WTC11 (cell line): ENCODE results near the gene XPO6. TPM values are rescaled to one million over a fixed set of nuclear protein-coding genes. Genes with fewer than 3 reads are reported as not detected.

Experiments
- ATAC-seq: fragments of 200-7000 bp; cut with Tn5 transposase; 2 replicates; pipeline ENCODE4 v1.10.0; 2021; ENCODE audit warnings: mild to moderate bottlenecking, moderate library complexity
- CTCF ChIA-PET: fragments of 300-600 bp; sonication (Branson Sonifier 250); formaldehyde crosslinking; loops from one replicate; lab custom pipeline; 2021; ENCODE audit warnings: antibody characterized with exemption; lab: Charles Lee
- POLR2A ChIA-PET: fragments of 350-600 bp; sonication (Branson Sonifier 250); formaldehyde crosslinking; loops from one replicate; lab custom pipeline; 2021; ENCODE audit warnings: antibody characterized with exemption; lab: Charles Lee
- DNase-seq: peaks from one replicate; pipeline ENCODE4 v3.0.0; 2021; ENCODE audit warnings: low spot score
- H3K27ac Mint-ChIP-seq: 2 replicates; pipeline ENCODE4 v1.8.0; 2021; ENCODE audit warnings: mixed read lengths
- H3K27me3 Mint-ChIP-seq: 2 replicates; pipeline ENCODE4 v1.8.0; 2021; ENCODE audit warnings: low read depth, mild to moderate bottlenecking, moderate library complexity, mixed read lengths
- H3K36me3 Mint-ChIP-seq: 2 replicates; pipeline ENCODE4 v1.8.0; 2021; ENCODE audit warnings: mixed read lengths
- H3K4me1 Mint-ChIP-seq: 2 replicates; pipeline ENCODE4 v1.8.0; 2022; ENCODE audit warnings: mixed read lengths
- H3K4me3 Mint-ChIP-seq: 2 replicates; pipeline ENCODE4 v1.8.0; 2021; ENCODE audit warnings: mild to moderate bottlenecking, moderate library complexity, mixed read lengths
- H3K9me3 Mint-ChIP-seq: 2 replicates; pipeline ENCODE4 v1.8.0; 2021; ENCODE audit warnings: mixed read lengths
- ATF1 ChIP-seq: sonication (generic); formaldehyde crosslinking; IDR thresholded peaks from 2 replicates; pipeline ENCODE4 v1.8.1; 2023; ENCODE audit warnings: mild to moderate bottlenecking, moderate library complexity, missing genetic modification reagents
- CREB1 ChIP-seq: sonication (generic); formaldehyde crosslinking; IDR thresholded peaks from 2 replicates; pipeline ENCODE4 v1.8.0; 2023; ENCODE audit warnings: mild to moderate bottlenecking, missing genetic modification reagents
- CREM ChIP-seq: sonication (generic); formaldehyde crosslinking; IDR thresholded peaks from 2 replicates; pipeline ENCODE4 v1.8.1; 2022; ENCODE audit warnings: mild to moderate bottlenecking, missing genetic modification reagents, moderate library complexity
- EMX1 ChIP-seq: fragments of 250-450 bp; sonication (Bioruptor Pico); IDR thresholded peaks from 2 replicates; pipeline ENCODE4 v1.8.0; 2021; ENCODE audit warnings: mild to moderate bottlenecking
- FOXP1 ChIP-seq: sonication (generic); formaldehyde crosslinking; IDR thresholded peaks from 2 replicates; pipeline ENCODE4 v1.8.0; 2022; ENCODE audit warnings: missing genetic modification reagents, mild to moderate bottlenecking, moderate library complexity, borderline replicate concordance
- GABPB1 ChIP-seq: sonication (generic); formaldehyde crosslinking; IDR thresholded peaks from 2 replicates; pipeline ENCODE4 v1.8.1; 2023; ENCODE audit warnings: mild to moderate bottlenecking, missing genetic modification reagents
- GRHL2 ChIP-seq: fragments of 250-450 bp; sonication (Bioruptor Pico); IDR thresholded peaks from 2 replicates; pipeline ENCODE4 v1.8.0; 2022; ENCODE audit warnings: mild to moderate bottlenecking, moderate library complexity; ENCODE audit not compliant: insufficient replicate concordance, severe bottlenecking
- HMGA2 ChIP-seq: fragments of 250-450 bp; sonication (Bioruptor Pico); IDR thresholded peaks from 2 replicates; pipeline ENCODE4 v1.4.0; 2021; ENCODE audit warnings: mild to moderate bottlenecking, moderate library complexity
- JUN ChIP-seq: sonication (generic); formaldehyde crosslinking; IDR thresholded peaks from 2 replicates; pipeline ENCODE4 v1.8.0; 2023; ENCODE audit warnings: mild to moderate bottlenecking, missing genetic modification reagents
- KAT7 ChIP-seq: sonication (generic); formaldehyde crosslinking; IDR thresholded peaks from 2 replicates; pipeline ENCODE4 v1.8.1; 2023; ENCODE audit warnings: missing genetic modification reagents, mild to moderate bottlenecking, borderline replicate concordance
- NFYB ChIP-seq: sonication (generic); formaldehyde crosslinking; conservative IDR thresholded peaks from 2 replicates; pipeline ENCODE4 v1.8.0; 2022; ENCODE audit warnings: low read depth, missing genetic modification reagents
- NR1H2 ChIP-seq: sonication (generic); formaldehyde crosslinking; IDR thresholded peaks from 2 replicates; pipeline ENCODE4 v1.9.0; 2021; ENCODE audit warnings: mild to moderate bottlenecking, moderate library complexity, missing genetic modification reagents
- RELA ChIP-seq: sonication (generic); formaldehyde crosslinking; IDR thresholded peaks from 2 replicates; pipeline ENCODE4 v1.8.1; 2022; ENCODE audit warnings: missing genetic modification reagents, mild to moderate bottlenecking, borderline replicate concordance
- SOX15 ChIP-seq: fragments of 250-450 bp; sonication (Bioruptor Pico); IDR thresholded peaks from 2 replicates; pipeline ENCODE4 v1.9.0; 2021; ENCODE audit warnings: mild to moderate bottlenecking
- ZNF263 ChIP-seq: sonication (generic); formaldehyde crosslinking; IDR thresholded peaks from 2 replicates; pipeline ENCODE4 v1.8.1; 2022; ENCODE audit warnings: low read depth, mild to moderate bottlenecking, moderate library complexity, missing genetic modification reagents
- total RNA-seq: library from RNA; stranded (reverse); gene quantifications from 3 replicates; pipeline ENCODE4 v1.2.3, GENCODE V29; 2021
- TF ChIP-seq, protein P1 (sequence below): fragments of 200-600 bp; IDR thresholded peaks from 2 replicates; pipeline ENCODE4 v1.8.0; 2022; ENCODE audit warnings: antibody characterized with exemption
- TF ChIP-seq, protein P2 (sequence below): sonication (generic); formaldehyde crosslinking; IDR thresholded peaks from 2 replicates; pipeline ENCODE4 v1.8.1; 2022; ENCODE audit warnings: low read depth, mild to moderate bottlenecking, moderate library complexity, missing genetic modification reagents, borderline replicate concordance
- TF ChIP-seq, protein P3 (sequence below): sonication (generic); formaldehyde crosslinking; IDR thresholded peaks from 2 replicates; pipeline ENCODE4 v1.8.0; 2022; ENCODE audit warnings: mild to moderate bottlenecking, missing genetic modification reagents
- TF ChIP-seq, protein P4 (sequence below): sonication (generic); formaldehyde crosslinking; IDR thresholded peaks from 2 replicates; pipeline ENCODE4 v1.8.1; 2023; ENCODE audit warnings: mild to moderate bottlenecking, moderate library complexity, missing genetic modification reagents
- TF ChIP-seq, protein P5 (sequence below): fragments of 250-450 bp; sonication (Bioruptor Pico); IDR thresholded peaks from 2 replicates; pipeline ENCODE4 v1.9.0; 2021; ENCODE audit warnings: mild to moderate bottlenecking

XPO6 gene
- total RNA-seq, 1 experiment from 2014 or later, result 160 TPM

DNA sequence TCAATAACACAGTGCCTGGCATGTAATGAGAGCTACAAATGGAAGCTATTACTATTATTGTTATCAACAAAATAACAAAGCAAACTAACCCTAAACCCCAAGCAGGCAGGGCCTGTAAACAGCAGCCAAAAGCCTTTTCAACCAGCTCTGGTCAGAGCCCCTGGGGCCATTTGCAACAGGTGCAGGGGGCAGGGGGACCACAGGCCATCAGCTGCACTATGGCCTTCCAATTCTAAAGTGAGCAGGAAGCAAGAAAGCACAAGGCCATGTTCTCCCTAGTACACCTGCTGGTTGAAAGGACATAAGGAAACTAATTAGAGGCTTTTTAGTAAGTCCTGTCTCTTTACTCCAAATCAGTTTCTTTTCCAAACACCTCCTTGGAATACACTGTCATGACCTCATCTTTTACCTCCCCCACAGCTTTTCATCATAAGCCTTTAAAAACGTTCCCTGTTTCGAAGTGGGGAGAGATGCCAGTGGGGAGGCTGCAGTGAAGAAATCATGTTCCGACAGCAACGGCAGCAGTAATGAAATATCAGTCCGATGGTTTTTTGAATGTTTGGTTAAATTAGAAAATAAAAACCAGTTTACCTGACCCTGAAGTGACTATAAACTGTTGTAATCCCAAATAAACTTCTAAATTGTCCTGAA is 79.9 kb downstream of the XPO6 start (continued):
- no peak for TF ChIP-seq EMX1

DNA sequence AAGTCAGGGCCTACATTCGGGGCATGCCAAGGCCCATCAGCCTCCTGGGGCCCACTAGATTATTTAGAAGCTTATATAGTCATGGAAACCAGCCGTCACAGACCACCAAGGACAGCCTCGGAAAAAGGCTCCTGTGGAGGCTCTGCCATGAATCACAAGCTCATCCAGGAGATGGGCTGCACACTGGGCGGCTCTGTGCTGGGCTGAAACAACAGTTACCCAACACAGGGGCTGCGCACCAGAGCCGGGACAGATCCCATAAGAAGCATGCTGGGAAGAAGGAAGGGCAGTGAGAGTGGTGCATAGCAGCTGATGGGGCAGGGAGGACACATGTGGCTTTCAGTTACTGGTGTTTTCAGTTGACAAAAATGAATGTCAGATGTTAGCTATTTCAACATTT is 80.6 kb downstream of the XPO6 start:
- H3K36me3 Mint-ChIP-seq, result peaks cover 76% of the 10 kb centered on the region
- no peaks in the 10 kb centered on the region for H3K27me3 Mint-ChIP-seq
- H3K4me1 Mint-ChIP-seq, result peaks cover 10% of the 10 kb centered on the region
- ChIA-PET CTCF (no interaction called here), POLR2A (no interaction called here)
- no peak overlapping the region for H3K4me3 Mint-ChIP-seq
- DNase-seq (no peak), ATAC-seq (no peak)
- H3K9me3 Mint-ChIP-seq, result no peaks in the 10 kb centered on the region
- TF ChIP-seq SOX15 (CRISPR knock-in tag) (no peak), KAT7 (CRISPR knock-in tag) (no peak), CREM (no peak), GABPB1 (no peak), JUN (CRISPR knock-in tag) (no peak), NFYB (CRISPR knock-in tag) (no peak), ZNF263 (CRISPR knock-in tag) (no peak), NR1H2 (CRISPR knock-in tag) (no peak), FOXP1 (no peak), RELA (CRISPR knock-in tag) (no peak), CREB1 (CRISPR knock-in tag) (no peak), ATF1 (no peak), HMGA2 (no peak)
- TF ChIP-seq, protein P1, sequence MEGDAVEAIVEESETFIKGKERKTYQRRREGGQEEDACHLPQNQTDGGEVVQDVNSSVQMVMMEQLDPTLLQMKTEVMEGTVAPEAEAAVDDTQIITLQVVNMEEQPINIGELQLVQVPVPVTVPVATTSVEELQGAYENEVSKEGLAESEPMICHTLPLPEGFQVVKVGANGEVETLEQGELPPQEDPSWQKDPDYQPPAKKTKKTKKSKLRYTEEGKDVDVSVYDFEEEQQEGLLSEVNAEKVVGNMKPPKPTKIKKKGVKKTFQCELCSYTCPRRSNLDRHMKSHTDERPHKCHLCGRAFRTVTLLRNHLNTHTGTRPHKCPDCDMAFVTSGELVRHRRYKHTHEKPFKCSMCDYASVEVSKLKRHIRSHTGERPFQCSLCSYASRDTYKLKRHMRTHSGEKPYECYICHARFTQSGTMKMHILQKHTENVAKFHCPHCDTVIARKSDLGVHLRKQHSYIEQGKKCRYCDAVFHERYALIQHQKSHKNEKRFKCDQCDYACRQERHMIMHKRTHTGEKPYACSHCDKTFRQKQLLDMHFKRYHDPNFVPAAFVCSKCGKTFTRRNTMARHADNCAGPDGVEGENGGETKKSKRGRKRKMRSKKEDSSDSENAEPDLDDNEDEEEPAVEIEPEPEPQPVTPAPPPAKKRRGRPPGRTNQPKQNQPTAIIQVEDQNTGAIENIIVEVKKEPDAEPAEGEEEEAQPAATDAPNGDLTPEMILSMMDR, result no peak
- TF ChIP-seq, protein P2, sequence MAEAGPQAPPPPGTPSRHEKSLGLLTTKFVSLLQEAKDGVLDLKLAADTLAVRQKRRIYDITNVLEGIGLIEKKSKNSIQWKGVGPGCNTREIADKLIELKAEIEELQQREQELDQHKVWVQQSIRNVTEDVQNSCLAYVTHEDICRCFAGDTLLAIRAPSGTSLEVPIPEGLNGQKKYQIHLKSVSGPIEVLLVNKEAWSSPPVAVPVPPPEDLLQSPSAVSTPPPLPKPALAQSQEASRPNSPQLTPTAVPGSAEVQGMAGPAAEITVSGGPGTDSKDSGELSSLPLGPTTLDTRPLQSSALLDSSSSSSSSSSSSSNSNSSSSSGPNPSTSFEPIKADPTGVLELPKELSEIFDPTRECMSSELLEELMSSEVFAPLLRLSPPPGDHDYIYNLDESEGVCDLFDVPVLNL (CRISPR knock-in tag), result no peak
- TF ChIP-seq, protein P3, sequence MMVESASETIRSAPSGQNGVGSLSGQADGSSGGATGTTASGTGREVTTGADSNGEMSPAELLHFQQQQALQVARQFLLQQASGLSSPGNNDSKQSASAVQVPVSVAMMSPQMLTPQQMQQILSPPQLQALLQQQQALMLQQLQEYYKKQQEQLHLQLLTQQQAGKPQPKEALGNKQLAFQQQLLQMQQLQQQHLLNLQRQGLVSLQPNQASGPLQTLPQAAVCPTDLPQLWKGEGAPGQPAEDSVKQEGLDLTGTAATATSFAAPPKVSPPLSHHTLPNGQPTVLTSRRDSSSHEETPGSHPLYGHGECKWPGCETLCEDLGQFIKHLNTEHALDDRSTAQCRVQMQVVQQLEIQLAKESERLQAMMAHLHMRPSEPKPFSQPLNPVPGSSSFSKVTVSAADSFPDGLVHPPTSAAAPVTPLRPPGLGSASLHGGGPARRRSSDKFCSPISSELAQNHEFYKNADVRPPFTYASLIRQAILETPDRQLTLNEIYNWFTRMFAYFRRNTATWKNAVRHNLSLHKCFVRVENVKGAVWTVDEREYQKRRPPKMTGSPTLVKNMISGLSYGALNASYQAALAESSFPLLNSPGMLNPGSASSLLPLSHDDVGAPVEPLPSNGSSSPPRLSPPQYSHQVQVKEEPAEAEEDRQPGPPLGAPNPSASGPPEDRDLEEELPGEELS, result no peak
- peak overlapping the region; percentile 50; the same call in 1 of the 2 replicates for H3K27ac Mint-ChIP-seq

DNA sequence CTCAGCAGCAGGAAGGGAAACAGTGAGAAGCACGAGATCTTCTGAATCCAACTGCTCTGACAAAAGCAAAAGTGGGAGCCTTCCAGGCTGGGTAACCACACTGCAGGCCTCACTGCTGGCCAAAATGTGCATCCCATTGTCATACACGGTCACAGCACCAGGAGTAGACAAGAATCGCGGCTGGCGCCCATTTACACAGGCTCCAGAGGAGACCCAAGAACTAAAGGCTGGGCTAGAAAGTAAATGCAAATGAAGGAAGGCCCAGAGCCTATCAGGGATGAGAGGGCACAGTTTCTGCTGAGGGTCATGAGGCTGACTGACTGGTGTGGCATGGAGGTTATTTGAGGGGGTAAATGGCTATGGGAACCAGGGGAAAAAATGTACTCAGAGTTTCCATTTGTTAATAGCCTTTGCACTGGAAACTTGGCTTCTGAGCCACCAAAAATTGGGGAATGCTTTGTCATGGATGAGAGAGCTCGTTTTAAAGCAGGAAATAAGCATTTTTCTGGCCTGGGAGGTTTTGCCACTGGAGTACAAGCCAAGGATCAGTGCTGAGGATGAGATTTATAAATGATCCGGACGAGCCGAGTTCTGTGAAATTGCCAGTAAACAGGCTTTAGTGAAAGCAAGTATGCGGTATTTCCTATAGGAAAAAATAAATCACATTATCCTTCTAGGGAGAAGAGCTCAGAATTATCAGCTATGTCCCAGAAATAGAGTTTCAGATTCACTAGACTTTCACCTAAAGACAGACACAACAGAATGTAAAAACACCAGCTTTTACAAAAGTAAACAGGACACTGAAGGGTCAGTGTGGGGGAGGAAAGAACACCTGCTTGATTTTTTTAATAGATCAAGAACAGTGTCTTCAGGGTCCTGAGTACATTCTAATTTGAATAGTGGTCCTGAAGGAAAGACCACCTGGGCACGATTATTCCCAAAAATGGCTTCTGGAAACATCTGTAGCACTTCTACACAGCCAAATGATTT is 81.4 kb downstream of the XPO6 start:
- ATAC-seq (peak; percentile 41; the same call in 1 of the 2 replicates), DNase-seq (no peak)
- Mint-ChIP-seq H3K27me3 (no peaks in the 10 kb centered on the region), H3K9me3 (no peaks in the 10 kb centered on the region), H3K4me3 (no peak overlapping the region), H3K27ac (peak overlapping the region; percentile 93), H3K36me3 (peaks cover 79% of the 10 kb centered on the region), H3K4me1 (peaks cover 10% of the 10 kb centered on the region)
- CTCF ChIA-PET, result interaction anchor here (1.6 kb wide), 1 partner anchor 40 kb away, joined by 3 read pairs; no protein-coding TSS in a partner anchor
- POLR2A ChIA-PET, result no interaction called here
- TF ChIP-seq, protein P4, sequence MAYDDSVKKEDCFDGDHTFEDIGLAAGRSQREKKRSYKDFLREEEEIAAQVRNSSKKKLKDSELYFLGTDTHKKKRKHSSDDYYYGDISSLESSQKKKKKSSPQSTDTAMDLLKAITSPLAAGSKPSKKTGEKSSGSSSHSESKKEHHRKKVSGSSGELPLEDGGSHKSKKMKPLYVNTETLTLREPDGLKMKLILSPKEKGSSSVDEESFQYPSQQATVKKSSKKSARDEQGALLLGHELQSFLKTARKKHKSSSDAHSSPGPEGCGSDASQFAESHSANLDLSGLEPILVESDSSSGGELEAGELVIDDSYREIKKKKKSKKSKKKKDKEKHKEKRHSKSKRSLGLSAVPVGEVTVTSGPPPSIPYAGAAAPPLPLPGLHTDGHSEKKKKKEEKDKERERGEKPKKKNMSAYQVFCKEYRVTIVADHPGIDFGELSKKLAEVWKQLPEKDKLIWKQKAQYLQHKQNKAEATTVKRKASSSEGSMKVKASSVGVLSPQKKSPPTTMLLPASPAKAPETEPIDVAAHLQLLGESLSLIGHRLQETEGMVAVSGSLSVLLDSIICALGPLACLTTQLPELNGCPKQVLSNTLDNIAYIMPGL (CRISPR knock-in tag), result no peak
- no peak for TF ChIP-seq GRHL2
- TF ChIP-seq, protein P5, sequence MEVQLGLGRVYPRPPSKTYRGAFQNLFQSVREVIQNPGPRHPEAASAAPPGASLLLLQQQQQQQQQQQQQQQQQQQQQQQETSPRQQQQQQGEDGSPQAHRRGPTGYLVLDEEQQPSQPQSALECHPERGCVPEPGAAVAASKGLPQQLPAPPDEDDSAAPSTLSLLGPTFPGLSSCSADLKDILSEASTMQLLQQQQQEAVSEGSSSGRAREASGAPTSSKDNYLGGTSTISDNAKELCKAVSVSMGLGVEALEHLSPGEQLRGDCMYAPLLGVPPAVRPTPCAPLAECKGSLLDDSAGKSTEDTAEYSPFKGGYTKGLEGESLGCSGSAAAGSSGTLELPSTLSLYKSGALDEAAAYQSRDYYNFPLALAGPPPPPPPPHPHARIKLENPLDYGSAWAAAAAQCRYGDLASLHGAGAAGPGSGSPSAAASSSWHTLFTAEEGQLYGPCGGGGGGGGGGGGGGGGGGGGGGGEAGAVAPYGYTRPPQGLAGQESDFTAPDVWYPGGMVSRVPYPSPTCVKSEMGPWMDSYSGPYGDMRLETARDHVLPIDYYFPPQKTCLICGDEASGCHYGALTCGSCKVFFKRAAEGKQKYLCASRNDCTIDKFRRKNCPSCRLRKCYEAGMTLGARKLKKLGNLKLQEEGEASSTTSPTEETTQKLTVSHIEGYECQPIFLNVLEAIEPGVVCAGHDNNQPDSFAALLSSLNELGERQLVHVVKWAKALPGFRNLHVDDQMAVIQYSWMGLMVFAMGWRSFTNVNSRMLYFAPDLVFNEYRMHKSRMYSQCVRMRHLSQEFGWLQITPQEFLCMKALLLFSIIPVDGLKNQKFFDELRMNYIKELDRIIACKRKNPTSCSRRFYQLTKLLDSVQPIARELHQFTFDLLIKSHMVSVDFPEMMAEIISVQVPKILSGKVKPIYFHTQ (CRISPR knock-in tag), result no peak
- no peak for TF ChIP-seq ZNF263 (CRISPR knock-in tag)
- no peak for TF ChIP-seq HMGA2
- TF ChIP-seq, protein P1, result no peak
- no peak for TF ChIP-seq CREB1 (CRISPR knock-in tag)
